ENCODE data around the gene GPR78.
"Not testable (repeated sequence)": the region's sequence is repeated elsewhere in the genome, so short reads cannot be mapped to it uniquely, and the experiment has no call there.

GPR78 gene

DNA sequence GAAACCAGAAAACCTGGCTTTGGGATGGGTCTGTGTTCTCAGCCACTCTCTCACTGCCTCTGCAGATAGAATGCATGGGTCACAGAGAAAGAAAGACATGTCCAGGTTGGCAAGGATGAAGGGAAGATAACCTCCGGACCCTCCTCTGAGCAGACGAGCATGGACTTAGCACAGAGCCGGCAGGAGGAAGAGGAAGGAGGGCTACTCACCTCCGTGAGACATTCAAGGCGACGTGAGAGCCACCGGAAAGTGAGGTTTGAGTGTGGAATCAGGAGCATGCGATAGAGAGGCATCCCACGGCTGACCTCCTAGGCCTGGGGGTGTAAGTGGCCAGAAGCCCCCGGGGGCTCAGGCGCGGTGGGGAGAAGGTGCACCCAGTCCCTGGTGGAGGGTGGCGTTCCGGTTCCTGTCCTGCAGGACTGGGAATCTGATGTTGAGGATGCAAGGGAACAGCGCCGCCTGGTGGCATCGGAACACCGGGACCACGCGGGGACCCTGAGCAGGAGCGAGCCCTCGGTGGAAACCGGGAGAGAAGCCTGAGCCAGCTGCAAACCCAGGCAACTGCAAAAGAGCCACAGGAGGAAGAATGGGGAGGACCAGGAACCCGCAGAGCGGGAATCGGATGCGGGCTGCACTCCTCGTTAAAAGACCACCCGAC, 55.8 kb downstream of the GPR78 start:
- DNase-seq = not testable (repeated sequence)
